Esophagus (tissue), 2 donors: Measurements from ENCODE around the gene GNAZ. TPM values are rescaled to one million over a fixed set of nuclear protein-coding genes. Genes with fewer than 3 reads are reported as not detected.

Source experiments
- H3K27ac ChIP-seq, 2 donors: one replicate each; pipeline ENCODE4 v1.5.1; 2013; ENCODE audit warnings: low read depth in 2 of 2, mild to moderate bottlenecking in 2 of 2, inconsistent platforms in 1 of 2, low read length in 1 of 2, moderate library complexity in 1 of 2
- H3K27me3 ChIP-seq, 2 donors: one replicate each; pipeline ENCODE4 v1.6.1; 2013; ENCODE audit warnings: low read length in 2 of 2, control low read depth in 1 of 2, mild to moderate bottlenecking in 1 of 2; ENCODE audit not compliant: insufficient read depth in 2 of 2, control insufficient read depth in 1 of 2
- H3K36me3 ChIP-seq, 2 donors: one replicate each; pipeline ENCODE4 v1.6.1; 2013; ENCODE audit warnings: low read length in 1 of 2; ENCODE audit not compliant: control insufficient read depth in 2 of 2, insufficient read depth in 2 of 2
- H3K4me1 ChIP-seq, 2 donors: one replicate each; pipeline ENCODE4 v1.6.1; 2013; ENCODE audit warnings: low read length in 1 of 2; ENCODE audit not compliant: control insufficient read depth in 2 of 2, insufficient read depth in 2 of 2
- H3K4me3 ChIP-seq, 2 donors: one replicate each; pipeline ENCODE4 v1.5.1; 2013; ENCODE audit warnings: low read length in 2 of 2, mild to moderate bottlenecking in 2 of 2, low read depth in 1 of 2, moderate library complexity in 1 of 2
- H3K9me3 ChIP-seq, 2 donors: one replicate each; pipeline ENCODE4 v1.6.1; 2013; ENCODE audit warnings: mild to moderate bottlenecking in 2 of 2, low read depth in 1 of 2, low read length in 1 of 2, moderate library complexity in 1 of 2; ENCODE audit not compliant: control insufficient read depth in 2 of 2, insufficient read depth in 1 of 2
- WGBS, 2 donors: extraction: QIAGEN DNeasy Blood & Tissue Kit; methylation state at CpG; one replicate each; pipeline ENCODE4 v1.1.7; 2013; 5-methylcytosine and 5-hydroxymethylcytosine counted together
- polyA plus RNA-seq, 2 donors: library from polyadenylated mRNA; stranded (reverse); fragments of 200-250 nt; gene quantifications; one replicate each; pipeline ENCODE4 v1.2.3, GENCODE V29; 2013
- donor health status: healthy with polysubstance abuse.
- donor health status: Bipolar disorder and iron deficiency.

Gene GNAZ
- polyA plus RNA-seq, 2 donors, result 0.83 to 1.6 TPM

DNA sequence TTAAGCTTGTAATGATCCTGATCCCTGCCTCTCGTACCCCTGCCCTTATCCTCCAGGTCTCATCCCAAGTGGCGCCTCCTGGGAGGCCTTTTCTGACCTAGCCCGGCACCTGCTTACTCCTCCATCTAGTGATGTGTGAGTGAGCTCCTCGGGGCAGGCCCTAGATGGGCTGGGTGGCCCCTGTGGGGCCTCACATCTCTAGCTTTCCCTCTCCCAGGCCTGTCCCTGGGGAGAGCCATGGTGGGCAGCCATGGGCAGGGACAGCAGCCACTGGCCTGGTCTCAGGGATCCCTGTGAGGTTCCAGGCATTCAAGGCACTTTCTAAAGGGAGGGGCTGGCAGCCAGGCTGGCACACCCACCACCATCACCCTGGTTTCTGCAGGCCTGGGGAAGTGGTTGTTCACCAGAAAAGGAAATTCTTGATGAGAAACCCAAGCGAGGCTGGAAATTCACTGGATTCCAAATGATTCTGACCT is 27.9 kb downstream of the GNAZ start:
- WGBS, 2 donors, result 78 to 79% methylated on average over 5 of the region's 5 CpGs
- Histone ChIP-seq H3K4me3 (no peak overlapping the region), H3K27me3 (no peaks in the 10 kb centered on the region), H3K36me3 (no peaks in the 10 kb centered on the region), H3K9me3 (no peaks in the 10 kb centered on the region), H3K27ac (peak overlapping the region in 1 of 2 donors; percentile 27), H3K4me1 (peaks cover 2 to 9% of the 10 kb centered on the region in 2 donors)

DNA sequence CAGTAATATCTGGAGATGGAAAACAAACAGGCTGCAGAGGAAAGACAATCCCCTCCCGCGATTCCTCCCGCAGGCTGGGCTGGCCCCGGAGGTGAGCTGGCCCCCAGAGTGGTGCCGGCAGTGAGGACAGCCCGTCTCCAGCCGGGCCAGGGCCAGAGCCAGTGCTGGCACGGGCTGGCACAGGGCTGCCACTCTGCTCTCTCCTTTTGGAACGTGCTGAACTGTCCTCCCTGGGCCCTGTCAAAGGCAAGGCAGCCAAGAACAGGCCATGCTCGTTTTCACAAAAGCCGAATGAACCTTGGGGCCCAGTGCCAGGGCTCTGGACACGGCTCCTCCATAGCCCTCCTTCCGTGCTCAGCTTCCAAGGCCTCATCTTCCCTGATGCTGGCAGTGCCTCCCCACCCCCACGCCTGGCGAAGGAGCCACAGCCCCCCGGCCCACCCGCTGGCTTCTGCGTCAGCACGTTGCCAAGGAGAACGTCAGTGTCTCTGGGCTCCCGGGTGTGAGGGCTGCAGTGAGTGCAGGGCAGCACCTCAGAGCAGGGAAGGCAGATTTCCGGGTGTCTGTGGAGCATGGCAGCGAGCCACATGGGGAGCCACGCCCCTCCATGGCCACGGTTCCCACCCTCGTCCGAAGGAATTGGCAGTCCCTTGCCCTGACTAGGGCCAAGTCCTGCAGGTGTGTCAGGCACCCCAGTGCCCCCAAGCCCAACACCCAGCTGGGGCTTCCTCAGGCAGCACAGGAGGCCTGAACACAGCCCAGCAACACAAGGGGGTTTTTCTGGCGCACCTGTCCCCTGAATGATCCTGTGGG is 28.6 kb downstream of the GNAZ start:
- H3K4me3 ChIP-seq, result no peak overlapping the region
- WGBS, 2 donors, result 32 to 39% methylated on average over 28 of the region's 28 CpGs
- no peaks in the 10 kb centered on the region for H3K9me3 ChIP-seq
- H3K36me3 ChIP-seq, result no peaks in the 10 kb centered on the region
- peak overlapping the region in 1 of 2 donors; percentile 44 for H3K27ac ChIP-seq
- H3K4me1 ChIP-seq, result peaks cover 2 to 9% of the 10 kb centered on the region in 2 donors
- H3K27me3 ChIP-seq, result no peaks in the 10 kb centered on the region

DNA sequence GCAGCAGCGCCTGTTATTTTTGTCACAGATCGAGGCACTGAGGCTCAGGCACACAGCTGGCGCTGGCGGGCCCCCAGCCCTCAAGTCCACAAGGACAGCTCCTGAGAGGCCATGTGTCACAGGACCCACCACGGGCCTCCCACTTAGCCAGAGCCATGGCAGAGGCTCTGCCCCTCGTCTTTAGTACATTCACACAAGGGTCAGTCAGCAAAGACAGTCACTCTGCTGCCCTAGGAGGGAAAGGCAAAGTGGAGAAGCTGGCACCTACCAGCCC is 29.1 kb downstream of the GNAZ start:
- H3K27me3 ChIP-seq, result no peaks in the 10 kb centered on the region
- no peak overlapping the region for H3K4me3 ChIP-seq
- H3K36me3 ChIP-seq, result no peaks in the 10 kb centered on the region
- no peak overlapping the region for H3K27ac ChIP-seq
- peaks cover 0 to 9% of the 10 kb centered on the region in 2 donors for H3K4me1 ChIP-seq
- H3K9me3 ChIP-seq, result no peaks in the 10 kb centered on the region
- WGBS, 2 donors, result 82 to 88% methylated on average over 6 of the region's 6 CpGs

DNA sequence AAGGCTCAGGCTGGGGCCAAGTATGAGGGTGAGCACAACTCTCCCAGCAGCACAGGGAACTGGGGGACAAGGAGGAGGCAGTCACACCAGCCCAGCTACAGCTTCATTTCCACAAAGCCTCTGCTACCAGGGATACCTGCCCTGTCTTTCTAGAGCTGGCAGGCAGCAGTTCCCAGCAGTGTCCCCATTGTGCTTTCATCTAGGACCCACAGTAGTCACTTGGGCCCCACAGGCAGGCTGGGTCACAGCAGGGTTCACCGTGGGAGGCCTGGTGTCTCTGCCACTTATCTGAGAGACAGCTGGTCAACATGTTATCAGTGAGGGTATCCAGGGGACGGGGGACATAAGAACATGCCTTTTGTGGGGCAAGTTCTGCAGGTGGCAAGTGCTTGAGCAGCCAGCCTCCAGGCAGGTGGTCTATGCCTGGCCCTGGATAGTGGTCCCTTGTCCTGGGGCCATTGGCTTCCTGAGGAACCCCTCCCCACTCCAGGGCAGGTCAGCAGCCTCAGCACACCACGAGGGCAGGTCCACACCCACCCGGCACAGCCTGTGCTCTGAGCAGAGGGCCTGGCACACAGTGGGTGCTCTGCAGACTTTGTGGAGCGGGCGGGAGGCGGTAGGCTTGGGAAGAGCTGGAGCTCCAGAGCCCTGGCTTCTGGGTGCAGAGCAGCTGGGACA is 29.9 kb downstream of the GNAZ start:
- no peaks in the 10 kb centered on the region for H3K36me3 ChIP-seq
- H3K27ac ChIP-seq, result no peak overlapping the region
- no peaks in the 10 kb centered on the region for H3K27me3 ChIP-seq
- H3K4me1 ChIP-seq, result peaks cover 0 to 9% of the 10 kb centered on the region in 2 donors
- 81 to 92% methylated on average over 7 of the region's 7 CpGs for WGBS, 2 donors
- no peak overlapping the region for H3K4me3 ChIP-seq
- H3K9me3 ChIP-seq, result no peaks in the 10 kb centered on the region

DNA sequence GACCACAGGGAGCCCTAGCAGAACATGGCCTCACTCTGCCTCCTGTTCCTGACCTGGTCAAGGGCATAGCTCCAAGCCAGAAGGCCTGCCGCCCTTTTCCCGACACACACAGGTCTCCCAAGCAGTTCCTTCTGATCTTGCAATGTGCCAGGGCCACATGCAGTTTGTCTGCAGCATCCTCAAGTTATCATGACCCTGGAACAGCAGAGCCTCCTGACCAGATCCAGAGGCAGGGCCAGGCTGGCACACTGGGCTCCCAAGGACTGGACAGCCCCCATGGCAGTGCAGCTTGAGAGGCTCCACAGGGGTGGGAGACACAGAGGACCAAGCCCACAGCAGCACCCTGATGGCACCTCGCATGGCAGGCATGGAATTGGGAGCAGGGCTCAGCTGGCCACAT is 31.2 kb downstream of the GNAZ start:
- Histone ChIP-seq H3K9me3 (no peaks in the 10 kb centered on the region), H3K36me3 (no peaks in the 10 kb centered on the region), H3K4me1 (peaks cover 0 to 9% of the 10 kb centered on the region in 2 donors), H3K27ac (no peak overlapping the region), H3K4me3 (no peak overlapping the region), H3K27me3 (no peaks in the 10 kb centered on the region)
- WGBS, 2 donors, result 92 to 98% methylated on average over 3 of the region's 3 CpGs

DNA sequence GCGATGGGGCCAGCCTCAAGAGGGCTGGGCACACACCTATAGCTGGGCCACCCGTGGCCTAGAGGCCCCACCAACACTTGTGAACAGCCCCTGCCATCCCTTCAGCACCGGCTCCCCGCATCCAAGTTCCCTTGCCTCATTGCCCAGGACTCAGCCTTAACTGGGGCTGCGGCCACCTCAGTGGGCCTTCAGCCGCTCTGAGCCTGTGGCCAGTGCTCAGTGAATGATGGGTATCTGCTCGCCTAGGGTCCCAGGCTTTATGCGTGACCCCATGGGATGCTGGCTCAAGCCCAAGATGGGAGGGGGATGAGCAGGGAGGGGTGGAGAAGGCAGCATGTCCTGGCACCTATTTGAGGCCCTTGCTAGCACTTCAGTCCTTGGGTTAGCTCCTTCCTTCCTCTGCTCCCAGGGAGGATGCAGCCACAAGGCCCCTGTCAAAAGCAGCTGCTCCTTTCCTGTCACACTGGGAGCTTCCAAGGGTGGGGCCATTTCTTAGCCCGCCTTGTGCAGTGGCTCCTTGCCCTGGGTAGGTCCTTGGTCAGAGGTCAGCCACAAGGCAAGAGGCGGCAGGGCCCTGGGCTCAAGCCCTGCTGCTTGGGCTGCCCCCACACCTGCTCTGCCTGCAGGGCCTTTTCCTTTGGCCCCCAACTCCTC is 31.8 kb downstream of the GNAZ start:
- Histone ChIP-seq H3K4me3 (no peak overlapping the region), H3K4me1 (peaks cover 0 to 9% of the 10 kb centered on the region in 2 donors), H3K27me3 (no peaks in the 10 kb centered on the region), H3K27ac (no peak overlapping the region), H3K9me3 (no peaks in the 10 kb centered on the region), H3K36me3 (no peaks in the 10 kb centered on the region)
- WGBS, 2 donors, result 89 to 95% methylated on average over 10 of the region's 10 CpGs

DNA sequence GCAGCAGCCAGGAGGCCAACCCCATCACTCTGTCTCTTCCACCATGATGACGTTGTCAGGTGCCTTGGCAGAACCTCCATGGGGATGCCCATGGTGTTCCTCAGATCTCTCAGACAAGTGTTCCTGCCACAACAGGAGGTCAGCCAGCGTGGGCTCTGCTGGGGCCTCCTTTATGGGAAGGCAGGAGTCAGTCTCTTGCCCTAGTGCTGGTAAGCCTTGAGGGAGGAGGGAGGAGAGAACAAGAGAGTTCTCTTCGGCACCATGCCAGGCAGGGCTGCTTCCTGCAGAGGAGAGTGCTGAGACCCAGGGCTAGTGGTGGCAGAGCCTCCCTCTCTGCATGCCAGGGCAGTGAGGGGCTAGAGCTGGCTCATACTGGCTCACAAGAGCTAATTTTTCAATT is 32.5 kb downstream of the GNAZ start:
- H3K9me3 ChIP-seq, result no peaks in the 10 kb centered on the region
- no peaks in the 10 kb centered on the region for H3K36me3 ChIP-seq
- 75 to 91% methylated on average over 3 of the region's 3 CpGs for WGBS, 2 donors
- no peaks in the 10 kb centered on the region for H3K27me3 ChIP-seq
- peaks cover 0 to 9% of the 10 kb centered on the region in 2 donors for H3K4me1 ChIP-seq
- no peak overlapping the region for H3K4me3 ChIP-seq
- H3K27ac ChIP-seq, result no peak overlapping the region

DNA sequence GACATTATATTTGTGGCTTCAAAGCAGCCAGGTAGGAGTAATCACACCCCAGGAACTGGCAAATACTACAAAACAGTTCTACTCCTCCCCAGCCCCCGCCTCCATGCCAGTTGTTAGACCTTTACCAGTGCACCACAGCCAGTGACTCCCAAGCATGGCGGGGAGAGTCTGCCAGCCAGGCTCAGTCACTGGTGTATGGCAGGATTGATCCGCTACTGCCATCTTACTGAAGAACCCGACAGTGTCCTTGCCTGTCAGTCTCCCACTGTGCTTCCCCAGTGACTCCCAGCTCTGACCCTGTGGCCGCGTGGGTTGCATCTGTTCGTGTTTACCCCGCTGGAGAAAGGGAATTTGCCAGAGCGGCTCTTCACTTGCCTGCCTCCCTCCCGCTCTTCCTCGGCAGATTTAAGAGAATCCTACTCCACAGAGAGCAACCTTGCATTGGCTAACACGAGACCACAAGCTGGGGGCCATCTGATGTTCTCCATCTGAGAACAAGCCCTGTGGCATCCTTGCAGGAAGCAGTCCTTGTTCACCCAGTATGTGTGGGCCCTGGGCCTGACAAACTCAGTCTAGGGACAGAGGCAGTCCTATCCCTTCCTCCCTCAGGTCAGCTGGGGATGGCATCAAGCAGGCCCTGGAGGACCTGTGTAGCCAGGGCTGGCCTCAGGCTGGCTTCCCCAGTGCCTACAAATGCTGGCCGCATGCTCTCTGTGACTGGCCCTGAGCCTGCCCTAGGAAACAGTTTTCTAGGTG is 33.1 kb downstream of the GNAZ start:
- H3K27me3 ChIP-seq, result no peaks in the 10 kb centered on the region
- no peak overlapping the region for H3K27ac ChIP-seq
- WGBS, 2 donors, result 87 to 88% methylated on average over 13 of the region's 13 CpGs
- no peaks in the 10 kb centered on the region for H3K36me3 ChIP-seq
- H3K4me3 ChIP-seq, result no peak overlapping the region
- no peaks in the 10 kb centered on the region for H3K9me3 ChIP-seq
- peaks cover 0 to 9% of the 10 kb centered on the region in 2 donors for H3K4me1 ChIP-seq

DNA sequence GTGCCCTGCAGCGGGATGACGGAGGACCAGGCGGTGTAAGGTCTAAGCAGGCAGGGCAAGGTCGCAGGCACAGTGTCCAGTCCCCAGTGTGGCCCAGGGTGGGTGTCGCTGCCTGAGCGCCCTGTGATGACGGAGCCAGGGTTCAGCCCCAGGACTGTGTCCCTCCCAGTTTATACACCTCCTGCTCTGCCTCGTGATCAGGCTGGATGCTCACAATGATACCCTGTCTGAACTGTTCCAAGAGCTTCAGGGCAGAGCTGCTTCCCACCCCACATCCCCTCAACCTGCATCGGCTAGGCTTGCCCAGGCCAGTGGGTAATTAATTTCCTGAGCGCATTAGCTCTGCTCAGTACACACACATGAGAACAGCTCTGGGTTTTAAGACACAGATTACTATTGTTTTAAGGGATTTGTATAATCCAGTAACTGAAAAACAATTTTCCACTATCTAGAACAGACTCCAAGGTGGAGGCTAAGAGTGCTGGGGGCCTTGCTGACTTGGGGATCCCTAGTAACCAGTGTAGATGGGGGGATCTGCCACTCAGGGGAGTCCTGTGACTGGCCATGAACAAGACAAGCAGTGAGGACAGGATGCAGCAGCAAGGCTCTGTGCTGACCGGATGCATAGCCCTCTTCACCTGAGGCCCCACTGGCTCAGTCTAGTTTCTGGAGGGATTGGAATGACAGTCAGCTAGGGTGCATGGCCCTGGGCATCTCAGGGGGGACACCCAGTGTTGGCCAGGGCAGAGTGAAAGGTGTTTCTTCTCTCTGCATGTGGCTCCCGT is 34.1 kb downstream of the GNAZ start:
- Histone ChIP-seq H3K4me3 (no peak overlapping the region), H3K27me3 (no peaks in the 10 kb centered on the region), H3K36me3 (no peaks in the 10 kb centered on the region), H3K9me3 (no peaks in the 10 kb centered on the region), H3K27ac (no peak overlapping the region), H3K4me1 (peaks cover 0 to under 1% of the 10 kb centered on the region in 2 donors)
- 81 to 83% methylated on average over 12 of the region's 12 CpGs for whole genome bisulfite sequencing, 2 donors
